GM21529 (cell line): ENCODE data around the gene BARX1.

Source experiments
- ATAC-seq: cut with Tn5 transposase; IDR thresholded peaks from one replicate; pipeline ENCODE4 v1.9.1; 2021; ENCODE audit not compliant: unreplicated experiment

The BARX1 gene

DNA sequence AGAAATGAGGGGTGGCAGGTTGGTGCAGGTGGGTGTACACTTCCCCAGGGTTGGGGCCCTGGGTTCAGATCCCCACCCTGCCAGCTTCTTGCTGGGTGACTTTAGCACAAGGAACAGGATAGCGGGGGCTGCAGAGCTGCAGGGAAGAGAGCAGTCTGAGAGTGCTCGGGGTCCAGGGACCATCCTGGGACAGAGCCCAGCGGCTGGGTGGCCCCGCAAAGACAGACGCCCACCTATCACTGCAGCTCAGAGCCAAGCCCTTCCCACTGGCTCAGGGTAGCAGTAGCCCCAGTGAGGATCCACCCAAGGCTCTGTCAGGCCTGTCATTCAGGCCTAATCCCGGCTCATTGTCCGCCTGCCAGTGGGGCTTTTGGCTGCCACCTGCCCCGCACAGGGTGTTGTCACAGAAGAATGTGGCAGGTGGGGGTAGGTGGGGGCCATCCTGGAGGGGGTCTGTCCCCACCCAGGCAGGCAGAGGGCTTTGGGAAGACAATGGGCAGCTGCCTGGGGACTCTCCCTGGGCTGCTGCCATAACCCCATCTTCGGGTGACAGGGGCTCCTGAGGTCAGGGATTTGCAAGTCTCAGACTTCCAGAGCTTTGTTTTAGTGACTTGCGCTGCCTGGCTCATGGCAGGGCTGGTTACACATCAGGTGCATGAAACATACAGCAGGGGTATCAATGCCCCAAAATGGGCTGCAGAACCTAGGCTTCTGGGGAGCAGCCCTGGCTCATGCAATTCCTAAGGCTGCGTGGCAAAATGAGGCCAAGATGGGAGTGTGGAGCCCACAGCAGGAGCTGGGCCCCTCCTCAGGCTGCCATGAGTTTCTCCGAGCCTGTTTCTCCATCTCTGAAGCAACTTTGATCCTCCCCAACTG lies 52.1 kb downstream of the BARX1 start:
- ATAC-seq = no peak

DNA sequence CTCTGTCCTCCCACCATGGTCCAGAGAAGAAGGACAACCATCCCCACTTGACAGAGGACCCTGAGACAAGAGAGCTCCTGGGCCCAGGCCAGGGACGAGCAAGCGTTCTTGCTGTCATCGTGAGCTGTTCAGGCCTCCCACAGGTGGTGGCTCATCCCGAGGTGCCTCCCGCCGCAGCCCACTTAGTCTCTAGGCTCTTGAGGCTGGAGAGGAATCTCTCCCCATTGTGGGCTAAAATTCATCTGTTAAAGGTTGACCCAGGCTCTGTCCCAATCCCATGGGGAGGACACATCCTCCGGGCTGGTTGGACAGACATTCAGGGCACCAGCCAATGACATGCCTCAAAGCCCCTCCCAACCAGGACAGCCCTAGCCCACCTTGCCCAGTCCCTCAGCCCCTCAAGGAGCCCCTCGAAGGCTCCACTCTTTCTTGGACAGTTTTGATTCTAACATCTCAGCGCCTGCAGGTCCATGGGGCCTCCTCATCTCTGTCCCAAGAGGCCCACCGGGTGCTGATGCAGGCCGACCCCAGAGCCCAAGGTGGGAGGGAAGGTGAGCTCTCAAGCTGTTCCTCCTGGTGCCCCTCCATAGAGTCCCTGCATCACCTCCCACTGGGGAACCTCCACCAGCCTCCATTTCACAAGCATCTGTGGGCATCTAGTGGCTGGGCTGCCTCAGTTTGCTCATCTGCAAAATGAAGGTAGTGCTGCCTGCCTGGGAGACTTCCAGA lies 52.9 kb downstream of the BARX1 start:
- ATAC-seq = no peak
